Frontal cortex (tissue), 4 donors: ENCODE results near the gene LRP1. TPM values are rescaled to one million over a fixed set of nuclear protein-coding genes. Genes with fewer than 3 reads are reported as not detected.

Experiments used
- DNase-seq, 2 donors: peaks; one replicate each; pipeline ENCODE4 v3.0.0; 2012; ENCODE audit warnings: low spot score in 2 of 2
- FAIRE-seq: peaks from 2 replicates; lab custom pipeline; 2012; peaks lifted over from hg19 to GRCh38; lab: Jason Lieb, UNC
- total RNA-seq: library from RNA; depleted of rRNA; stranded (reverse); fragments of >200 nt; gene quantifications from one replicate; pipeline ENCODE4 v1.2.3, GENCODE V29; 2014
- donor health status: control.
- donor health status: control.
- donor health status: control.

LRP1 gene
- 63.2 TPM for total RNA-seq

DNA sequence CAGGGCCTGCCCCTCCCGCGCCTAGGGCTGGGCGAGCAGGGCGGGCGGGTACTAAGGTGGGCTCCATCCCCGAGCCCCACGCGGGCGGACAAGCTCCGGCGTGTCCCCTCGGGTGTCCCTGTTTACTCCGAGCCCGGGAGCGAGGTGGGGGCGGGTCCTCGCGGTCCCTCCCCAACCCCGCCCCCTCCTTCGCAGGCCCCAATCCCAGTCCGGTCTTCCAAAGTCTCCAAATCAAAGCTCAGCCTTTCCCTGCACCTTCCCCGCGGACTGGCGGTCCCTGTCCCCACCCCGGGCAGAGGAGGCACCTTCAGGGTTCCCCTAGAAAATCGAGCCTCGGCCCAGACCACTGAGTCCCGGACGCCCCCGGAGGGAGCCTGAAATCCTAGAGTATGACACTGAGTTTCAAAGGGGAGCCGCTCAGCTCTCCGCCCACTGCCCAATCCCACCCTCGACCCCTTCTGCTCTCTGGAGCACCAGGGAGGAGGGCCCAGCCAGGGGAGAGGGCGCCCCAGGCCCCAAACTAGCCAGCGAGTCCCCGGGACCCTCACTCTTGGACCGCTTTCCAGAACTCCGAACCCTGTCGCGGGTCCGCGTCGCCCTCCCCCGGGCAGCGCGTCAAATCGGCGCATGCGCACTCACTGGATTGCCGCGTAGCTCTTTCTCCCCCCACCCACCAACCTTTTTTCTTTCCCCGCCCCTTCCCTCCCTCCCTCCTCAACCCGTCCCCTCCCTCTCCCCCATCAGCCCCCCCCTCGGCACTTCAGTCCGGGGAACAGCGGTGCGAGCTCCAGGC lies at the start of gene LRP1:
LRP1 (plus strand) TSS at position 758 of the 793 bp plus-strand sequence. CDS start 482 bp downstream, outside the sequence.
- no peak for FAIRE-seq

DNA sequence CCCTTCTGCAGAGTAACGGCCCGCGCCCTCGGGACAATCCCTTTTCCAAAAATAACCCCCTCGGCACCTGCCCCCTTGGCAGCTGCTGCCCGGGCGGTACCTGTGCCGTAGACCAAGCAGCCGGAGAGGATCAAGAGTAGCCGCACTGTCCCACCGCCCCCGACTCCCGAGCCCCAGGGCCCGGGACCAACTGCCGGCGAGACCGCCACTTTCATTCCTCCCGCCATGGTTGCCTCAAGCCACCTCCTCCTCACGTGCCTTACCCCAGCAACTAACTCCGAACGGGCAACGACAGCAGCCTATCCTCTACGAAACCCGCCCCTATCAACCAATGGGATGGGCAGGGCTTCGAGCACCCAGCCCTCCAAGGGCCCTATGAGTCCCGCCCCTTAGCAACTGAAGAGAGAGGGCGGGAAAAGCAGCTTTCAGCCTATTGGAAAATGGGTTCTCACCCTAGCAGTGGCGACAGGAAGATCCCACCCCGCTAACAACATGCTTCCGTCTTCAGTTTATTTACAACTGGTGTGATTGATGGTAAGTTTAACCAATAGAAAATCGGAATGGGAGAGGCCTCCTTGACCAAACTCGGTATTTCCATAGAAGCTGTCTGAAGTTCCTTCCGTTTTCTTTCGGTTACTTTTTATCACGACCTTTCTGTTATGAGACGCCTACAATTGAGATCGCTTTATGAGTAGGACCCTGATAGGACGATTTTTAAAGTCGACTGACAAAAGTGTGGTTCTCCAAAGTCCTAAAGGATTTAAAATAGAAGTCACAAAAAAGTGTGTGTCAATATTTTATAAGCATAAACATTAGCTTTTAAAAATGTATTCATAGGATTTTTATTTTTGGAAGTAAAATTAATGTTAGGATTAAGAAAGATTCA lies 49.5 kb upstream of the LRP1 start, which contains the start of gene NEMP1:
NEMP1 (minus strand) TSS at position 273 of the 886 bp plus-strand sequence; CDS start at position 227, 46 bp downstream.
- DNase-seq, result peak; percentile 79 to 94
- peak; percentile 99 for FAIRE-seq

More for the DNA sequence above, at the start of gene LRP1:
- peak; percentile 74 to 86 for DNase-seq

- DNase-seq (no peak), FAIRE-seq (no peak)
Observed at GRCh38 chr12:57079821-57080220, 48.5 kb upstream of the LRP1 start.

GRCh38 chr12:57080855-57081254 lies 47.4 kb upstream of the LRP1 start:
- FAIRE-seq (no peak), DNase-seq (no peak)

- DNase-seq (peak in 1 of 2 donors; percentile 7), FAIRE-seq (no peak)
Observed at GRCh38 chr12:57085999-57086492, 42.2 kb upstream of the LRP1 start.

- DNase-seq (peak in 1 of 2 donors; percentile 61), FAIRE-seq (no peak)
Observed at GRCh38 chr12:57086493-57087009, 41.7 kb upstream of the LRP1 start.

- FAIRE-seq, result no peak
Observed at GRCh38 chr12:57087010-57087690, 41.1 kb upstream of the LRP1 start.

GRCh38 chr12:57087691-57088353 lies 40.5 kb upstream of the LRP1 start:
- DNase-seq, result peak in 1 of 2 donors; percentile 59

More at GRCh38 chr12:57087010-57087690, 41.1 kb upstream of the LRP1 start:
- peak; percentile 60 to 76 for DNase-seq

DNA sequence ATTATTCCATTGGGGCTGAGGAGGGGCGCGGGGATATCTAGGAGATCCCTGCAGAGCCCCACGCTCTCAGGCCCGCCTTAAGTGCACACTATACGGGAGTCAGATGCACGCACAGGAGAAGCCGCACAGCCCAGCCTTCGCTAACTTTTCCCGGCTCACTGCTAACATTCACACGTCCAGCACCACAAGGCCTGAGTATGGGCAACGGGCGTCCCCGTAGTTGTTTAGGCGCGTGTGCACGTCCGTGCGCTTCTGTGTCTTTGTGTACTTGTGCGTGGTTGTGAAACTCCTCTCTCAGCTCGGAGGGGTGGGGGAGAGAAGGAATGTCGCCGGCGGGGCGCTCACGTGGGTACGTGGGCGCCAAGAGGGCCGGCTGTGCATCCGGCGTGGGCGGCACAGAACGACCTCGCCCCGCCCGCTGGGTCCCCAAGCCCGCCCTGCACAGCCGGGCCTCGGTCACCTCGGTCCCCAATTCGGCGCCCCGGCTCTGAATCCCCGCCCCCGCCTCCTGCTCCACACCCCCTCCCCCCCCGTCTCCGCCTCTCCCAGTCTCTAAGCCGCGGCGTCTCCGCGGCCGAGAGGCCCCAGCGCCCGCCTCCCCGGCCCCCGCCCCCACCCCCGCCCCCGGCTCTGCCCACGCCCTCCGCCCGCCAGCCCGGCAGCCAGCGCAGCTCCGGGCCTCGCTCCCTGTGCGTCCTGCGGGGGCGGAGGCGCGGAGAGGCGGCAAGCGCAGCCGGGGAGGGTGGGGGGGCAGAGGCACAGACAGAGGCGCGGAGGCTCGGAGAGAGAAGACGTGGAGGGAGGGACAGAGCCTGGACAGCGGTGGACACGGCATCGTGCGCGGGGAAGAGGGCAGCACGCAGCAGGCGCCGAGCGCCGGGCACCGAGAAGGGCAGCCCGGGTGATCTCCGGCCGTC lies 39.7 kb upstream of the LRP1 start, which contains the start of gene NAB2:
NAB2 (plus strand) TSS at position 761 of the 917 bp plus-strand sequence. CDS start 158 bp downstream, outside the sequence.
- FAIRE-seq, result no peak
- peak; percentile 89 to 90 for DNase-seq

More at GRCh38 chr12:57087691-57088353, 40.5 kb upstream of the LRP1 start:
- no peak for FAIRE-seq

GRCh38 chr12:57089271-57090245 lies 38.7 kb upstream of the LRP1 start:
- FAIRE-seq (no peak), DNase-seq (peak; percentile 48 to 50)

DNA sequence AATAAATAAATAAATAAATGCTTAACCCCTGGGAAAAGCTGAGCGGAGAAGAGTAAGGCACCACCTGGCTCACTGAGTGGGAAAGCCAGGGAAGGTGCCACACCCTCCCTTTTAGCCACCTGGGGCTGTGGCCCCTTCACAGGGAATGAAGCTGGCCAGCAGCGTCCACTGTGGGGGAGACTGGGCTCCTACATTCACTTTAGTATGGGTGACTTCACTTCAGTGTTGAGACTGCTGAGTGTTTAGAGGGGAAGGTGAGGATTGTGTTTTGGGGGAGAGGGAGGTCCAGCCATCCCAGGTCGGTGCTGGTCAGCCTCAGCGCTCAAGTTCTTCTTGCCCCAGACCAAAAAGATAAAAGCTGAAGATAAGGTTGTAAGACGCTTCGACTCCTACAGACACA lies 37.8 kb upstream of the LRP1 start:
- FAIRE-seq, result no peak

DNA sequence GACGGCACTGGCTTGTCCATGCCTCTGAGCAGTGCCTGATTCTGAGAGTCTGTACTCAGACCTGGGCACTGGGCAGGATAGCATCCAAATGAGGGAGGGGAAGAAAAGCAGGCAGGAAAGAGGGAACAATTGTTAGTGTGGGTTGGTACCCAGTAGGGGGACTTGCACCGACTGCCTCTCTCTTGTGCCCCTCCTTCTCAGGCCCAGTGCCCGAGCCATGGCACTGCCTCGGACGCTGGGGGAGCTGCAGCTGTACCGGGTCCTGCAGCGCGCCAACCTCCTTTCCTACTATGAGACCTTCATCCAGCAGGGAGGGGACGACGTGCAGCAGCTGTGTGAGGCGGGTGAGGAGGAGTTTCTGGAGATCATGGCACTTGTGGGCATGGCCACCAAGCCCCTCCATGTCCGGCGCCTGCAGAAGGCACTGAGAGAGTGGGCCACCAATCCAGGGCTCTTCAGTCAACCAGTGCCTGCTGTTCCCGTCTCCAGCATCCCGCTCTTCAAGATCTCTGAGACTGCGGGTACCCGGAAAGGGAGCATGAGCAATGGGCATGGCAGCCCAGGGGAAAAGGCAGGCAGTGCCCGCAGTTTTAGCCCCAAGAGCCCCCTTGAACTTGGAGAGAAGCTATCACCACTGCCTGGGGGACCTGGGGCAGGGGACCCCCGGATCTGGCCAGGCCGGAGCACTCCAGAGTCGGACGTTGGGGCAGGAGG lies 37.2 kb upstream of the LRP1 start:
- FAIRE-seq (no peak), DNase-seq (peak; percentile 63 to 68)

More for the DNA sequence above, 37.8 kb upstream of the LRP1 start:
- peak; percentile 6 to 10 for DNase-seq

- FAIRE-seq (no peak), DNase-seq (peak in 1 of 2 donors; percentile 3)
Observed at GRCh38 chr12:57091638-57092528, 36.4 kb upstream of the LRP1 start.

DNA sequence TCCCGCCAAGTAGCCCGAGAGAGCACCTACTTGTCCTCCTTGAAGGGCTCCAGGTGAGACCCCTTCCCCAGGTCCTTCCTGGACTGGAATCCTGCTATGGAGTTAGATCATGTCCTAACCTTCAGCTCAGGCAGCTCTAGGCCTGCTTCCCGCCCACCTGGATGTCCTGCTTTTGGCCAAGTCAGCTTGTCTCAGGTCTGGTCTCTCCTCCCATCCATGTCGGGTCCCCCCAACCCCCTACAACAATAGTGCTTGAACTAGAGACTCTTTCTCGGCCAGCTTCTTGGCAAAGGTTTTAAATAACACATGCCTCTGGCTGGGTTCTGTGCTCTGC lies 35.8 kb upstream of the LRP1 start:
- DNase-seq (peak in 1 of 2 donors; percentile 7), FAIRE-seq (no peak)

DNA sequence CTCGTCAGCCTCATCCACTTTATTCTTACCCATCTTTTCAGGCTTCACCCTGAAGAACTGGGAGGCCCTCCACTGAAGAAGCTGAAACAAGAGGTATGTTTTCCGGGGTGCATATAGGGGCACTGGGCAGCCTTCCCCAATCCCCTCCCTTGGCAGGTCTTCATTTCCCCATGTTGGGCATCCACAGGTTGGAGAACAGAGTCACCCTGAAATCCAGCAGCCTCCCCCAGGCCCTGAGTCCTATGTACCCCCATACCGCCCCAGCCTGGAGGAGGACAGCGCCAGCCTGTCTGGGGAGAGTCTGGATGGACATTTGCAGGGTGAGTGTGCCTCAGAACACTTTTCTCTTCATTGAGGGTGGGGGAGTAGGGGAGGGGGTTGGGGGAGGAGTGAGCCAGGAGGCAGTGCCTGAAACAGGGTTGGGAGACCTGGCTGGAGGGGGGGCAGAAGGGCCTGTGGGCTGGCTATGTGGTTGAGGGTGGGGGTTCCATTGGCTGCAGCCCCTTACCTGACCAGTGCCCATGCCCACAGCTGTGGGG lies 35.3 kb upstream of the LRP1 start:
- no peak for DNase-seq
- no peak for FAIRE-seq
